Measurements from ENCODE around the gene TAF11L11. TPM values are rescaled to one million over a fixed set of nuclear protein-coding genes. Genes with fewer than 3 reads are reported as not detected.
"Not testable (repeated sequence)": the region's sequence is repeated elsewhere in the genome, so short reads cannot be mapped to it uniquely, and the experiment has no call there.

The TAF11L11 gene
- total RNA-seq, 1 donor from 2014 or later = not detected

- no peak overlapping the region for H3K4me3 Mint-ChIP-seq (ENCODE audit: unreplicated experiment)
- DNase-seq (ENCODE audit: extremely low spot score, unreplicated experiment) = no peak
- peaks cover 7% of the 10 kb centered on the region for H3K9me3 Mint-ChIP-seq (ENCODE audit: unreplicated experiment)
- H3K27ac Mint-ChIP-seq (ENCODE audit: unreplicated experiment) = no peak overlapping the region
- H3K4me1 Mint-ChIP-seq (ENCODE audit: unreplicated experiment) = no peaks in the 10 kb centered on the region
- H3K36me3 Mint-ChIP-seq (ENCODE audit: unreplicated experiment) = no peaks in the 10 kb centered on the region
- H3K27me3 Mint-ChIP-seq (ENCODE audit: unreplicated experiment) = peaks cover 3% of the 10 kb centered on the region
- TF ChIP-seq CTCF (IDR thresholded peaks at IDR 0.05) = no peak
These were observed 11.1 kb downstream of the TAF11L11 start for GRCh38 chr5:17614872-17615605.

DNA sequence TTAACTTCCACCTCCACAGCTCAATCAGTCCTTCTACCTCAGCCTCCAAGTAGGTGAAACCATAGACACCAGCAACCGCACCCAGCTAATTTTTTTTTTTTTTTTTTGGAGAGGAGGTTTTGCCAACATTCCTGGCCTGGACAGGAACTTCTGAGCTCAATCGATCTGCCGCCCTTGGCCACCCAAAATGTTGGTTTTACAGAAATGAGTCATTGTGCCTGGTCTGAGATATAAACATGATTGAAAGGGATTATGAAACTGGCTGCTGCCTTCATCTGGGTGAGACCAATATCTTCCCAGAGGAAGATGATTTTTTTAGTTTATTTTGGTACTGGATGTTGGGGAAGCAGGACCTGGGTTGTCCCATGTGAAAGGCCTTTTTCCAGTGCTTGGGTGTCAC, 15.4 kb downstream of the TAF11L11 start:
- Mint-ChIP-seq H3K27me3 (ENCODE audit: unreplicated experiment) (no peaks in the 10 kb centered on the region), H3K36me3 (ENCODE audit: unreplicated experiment) (no peaks in the 10 kb centered on the region), H3K4me3 (ENCODE audit: unreplicated experiment) (no peak overlapping the region), H3K4me1 (ENCODE audit: unreplicated experiment) (no peaks in the 10 kb centered on the region), H3K27ac (ENCODE audit: unreplicated experiment) (no peak overlapping the region), H3K9me3 (ENCODE audit: unreplicated experiment) (peaks cover 7% of the 10 kb centered on the region)
- no peak for TF ChIP-seq CTCF (IDR thresholded peaks at IDR 0.05)
- no peak for DNase-seq (ENCODE audit: extremely low spot score, unreplicated experiment)

DNA sequence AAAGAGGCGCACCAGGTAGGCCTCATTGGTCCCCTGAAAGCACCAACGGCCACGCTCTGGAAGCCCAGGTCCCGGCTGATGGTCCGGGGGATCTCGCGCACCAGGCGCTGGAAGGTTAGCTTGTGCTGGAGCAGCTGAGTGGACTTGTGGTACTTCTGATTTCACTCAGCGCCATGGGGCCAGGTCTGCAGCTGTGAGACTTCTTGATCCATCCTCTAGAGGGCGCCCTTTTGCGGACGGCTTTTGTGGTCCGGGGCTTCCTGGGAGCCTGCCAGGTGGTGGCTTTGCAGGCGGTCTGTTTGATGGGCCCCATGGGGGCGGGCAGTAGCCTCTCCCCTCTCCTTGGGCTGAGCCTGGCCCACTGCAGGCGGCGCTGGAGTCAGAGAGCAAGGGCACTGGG, 16.6 kb downstream of the TAF11L11 start:
- Mint-ChIP-seq H3K4me3 (ENCODE audit: unreplicated experiment) (no peak overlapping the region), H3K4me1 (ENCODE audit: unreplicated experiment) (no peaks in the 10 kb centered on the region), H3K9me3 (ENCODE audit: unreplicated experiment) (peaks cover 7% of the 10 kb centered on the region), H3K27me3 (ENCODE audit: unreplicated experiment) (no peaks in the 10 kb centered on the region), H3K27ac (ENCODE audit: unreplicated experiment) (no peak overlapping the region), H3K36me3 (ENCODE audit: unreplicated experiment) (no peaks in the 10 kb centered on the region)
- no peak for DNase-seq (ENCODE audit: extremely low spot score, unreplicated experiment)
- TF ChIP-seq CTCF (IDR thresholded peaks at IDR 0.05) = no peak

DNA sequence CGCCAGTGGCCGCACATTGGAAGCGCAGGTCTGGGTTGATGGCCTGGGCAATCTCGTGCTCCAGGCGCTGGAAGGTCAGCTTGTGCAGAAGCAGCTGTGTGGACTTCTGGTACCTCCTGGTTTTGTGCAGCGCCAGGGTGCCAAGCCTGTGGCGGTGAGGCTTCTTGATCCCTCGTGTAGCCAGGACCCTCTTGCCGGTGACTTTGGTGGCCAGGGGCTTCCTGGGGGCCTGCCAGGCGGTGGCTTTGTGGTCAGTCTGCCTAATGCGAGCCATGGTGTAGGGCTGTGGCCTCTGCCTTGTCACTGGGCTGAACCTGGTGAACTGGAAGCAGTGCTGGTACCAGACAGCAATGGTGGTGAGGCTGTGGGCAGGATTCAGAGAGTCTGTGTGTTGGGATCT, 21.7 kb downstream of the TAF11L11 start:
- TF ChIP-seq CTCF (IDR thresholded peaks at IDR 0.05) = no peak
- no peak overlapping the region for H3K27ac Mint-ChIP-seq (ENCODE audit: unreplicated experiment)
- no peak overlapping the region for H3K4me3 Mint-ChIP-seq (ENCODE audit: unreplicated experiment)
- no peaks in the 10 kb centered on the region for H3K9me3 Mint-ChIP-seq (ENCODE audit: unreplicated experiment)
- DNase-seq (ENCODE audit: extremely low spot score, unreplicated experiment) = no peak
- H3K27me3 Mint-ChIP-seq (ENCODE audit: unreplicated experiment) = no peaks in the 10 kb centered on the region
- H3K4me1 Mint-ChIP-seq (ENCODE audit: unreplicated experiment) = no peaks in the 10 kb centered on the region
- no peaks in the 10 kb centered on the region for H3K36me3 Mint-ChIP-seq (ENCODE audit: unreplicated experiment)

GRCh38 chr5:17631788-17632187, 27.8 kb downstream of the TAF11L11 start, which contains the start of gene TAF11L13:
TSS of gene TAF11L13 (plus strand) at chr5:17632088.
- not testable (repeated sequence) for H3K4me3 Mint-ChIP-seq (ENCODE audit: unreplicated experiment); H3K27me3 Mint-ChIP-seq (ENCODE audit: unreplicated experiment); DNase-seq (ENCODE audit: extremely low spot score, unreplicated experiment); H3K27ac Mint-ChIP-seq (ENCODE audit: unreplicated experiment); H3K9me3 Mint-ChIP-seq (ENCODE audit: unreplicated experiment); H3K4me1 Mint-ChIP-seq (ENCODE audit: unreplicated experiment); H3K36me3 Mint-ChIP-seq (ENCODE audit: unreplicated experiment)

Data from osteocyte (in vitro differentiated cells).